Natural killer cell (primary cell): ENCODE data around the gene YAE1. TPM values are rescaled to one million over a fixed set of nuclear protein-coding genes. Genes with fewer than 3 reads are reported as not detected.
A peak's percentile ranks its signal among the peaks of the same experiment; 100 is the strongest.

ENCODE experiments used
- ATAC-seq, 3 donors: fragments of 150-1000 bp in 2 of 3; fragments of 200-7000 bp in 1 of 3; cut with Tn5 transposase; 1 replicate in 1 of 3; 2 replicates in 2 of 3; pipeline ENCODE4 v1.10.0; 2021; ENCODE audit warnings: mild to moderate bottlenecking in 2 of 3, moderate library complexity in 2 of 3
- DNase-seq, 2 donors: peaks; one replicate each; pipeline versions ENCODE4 v3.0.0 to v3.0.0-alpha.2; 2013 to 2021; ENCODE audit warnings: mixed read lengths in 1 of 2
- H3K27ac ChIP-seq: one replicate; pipeline ENCODE4 v1.5.1; 2013; ENCODE audit warnings: mild to moderate bottlenecking, low read length
- H3K27me3 ChIP-seq: one replicate; pipeline ENCODE4 v1.6.1; 2013; ENCODE audit warnings: low read length; ENCODE audit not compliant: control insufficient read depth, insufficient read depth
- H3K36me3 ChIP-seq: one replicate; pipeline ENCODE4 v1.6.1; 2013; ENCODE audit warnings: low read length; ENCODE audit not compliant: control insufficient read depth, insufficient read depth
- H3K4me1 ChIP-seq: one replicate; pipeline ENCODE4 v1.6.1; 2013; ENCODE audit warnings: low read length; ENCODE audit not compliant: control insufficient read depth, insufficient read depth
- H3K4me3 ChIP-seq: one replicate; pipeline ENCODE4 v1.5.1; 2013; ENCODE audit warnings: low read length
- H3K9me3 ChIP-seq: one replicate; pipeline ENCODE4 v1.6.1; 2013; ENCODE audit warnings: low read length; ENCODE audit not compliant: control insufficient read depth, insufficient read depth
- H3K27ac Mint-ChIP-seq, 2 donors: one replicate each; pipeline ENCODE4 v1.8.0; 2022; ENCODE audit warnings: mild to moderate bottlenecking in 2 of 2, mixed read lengths in 2 of 2, moderate library complexity in 1 of 2
- H3K27me3 Mint-ChIP-seq, 2 donors: one replicate each; pipeline ENCODE4 v1.8.0; 2022; ENCODE audit warnings: low read depth in 2 of 2, mixed read lengths in 2 of 2
- H3K36me3 Mint-ChIP-seq: one replicate; pipeline ENCODE4 v1.8.0; 2022; ENCODE audit warnings: mixed read lengths
- H3K4me1 Mint-ChIP-seq, 2 donors: one replicate each; pipeline ENCODE4 v1.8.0; 2022; ENCODE audit warnings: mixed read lengths in 2 of 2
- H3K4me3 Mint-ChIP-seq: one replicate; pipeline ENCODE4 v1.8.0; 2022; ENCODE audit warnings: mild to moderate bottlenecking, moderate library complexity, mixed read lengths
- H3K9me3 Mint-ChIP-seq, 2 donors: one replicate each; pipeline ENCODE4 v1.8.0; 2022; ENCODE audit warnings: mixed read lengths in 2 of 2
- CTCF ChIP-seq: fragments of 200-600 bp; IDR thresholded peaks from one replicate; pipeline ENCODE4 v1.8.0; 2022; ENCODE audit warnings: antibody characterized with exemption
- whole genome bisulfite sequencing: methylation state at CpG from one replicate; pipeline ENCODE4 v1.1.7; 2013; ENCODE audit warnings: missing lambda C conversion rate; ENCODE audit not compliant: insufficient coverage; 5-methylcytosine and 5-hydroxymethylcytosine counted together
- intact Hi-C: fragments of 100-400 bp; cut with micrococcal nuclease; formaldehyde crosslinking; loops from one replicate; pipeline ENCODE4 v1.14.2; 2022
- total RNA-seq, 4 donors: library from RNA; stranded (reverse); fragments of 120-200 nt in 1 of 4; gene quantifications; one replicate each; pipeline versions ENCODE4 v1.2.3 to v1.2.4, GENCODE V29; 2013 to 2022

YAE1 gene
- total RNA-seq, 3 donors from 2014 or later (not counting 1 experiment from before 2014, with no cell fraction given), result 3.1 to 5.1 (median 3.4) TPM

GRCh38 chr7:39621784-39622411 is 55.7 kb downstream of the YAE1 start:
- H3K4me3 Mint-ChIP-seq, result peak overlapping the region; percentile 73
- H3K27ac ChIP-seq, result peak overlapping the region; percentile 13

More at GRCh38 chr7:39621784-39622411, 55.7 kb downstream of the YAE1 start:
- Mint-ChIP-seq H3K9me3 (no peaks in the 10 kb centered on the region), H3K27ac (peak overlapping the region; percentile 7 to 87), H3K27me3 (no peaks in the 10 kb centered on the region), H3K4me1 (peaks cover 36% of the 10 kb centered on the region in 2 donors), H3K36me3 (no peaks in the 10 kb centered on the region)
- no peaks in the 10 kb centered on the region for H3K9me3 ChIP-seq
- intact Hi-C loops, result loop anchor here (5.0 kb wide), 1 partner anchor 110 kb away; no protein-coding TSS in a partner anchor
- no peak for TF ChIP-seq CTCF
- no peak overlapping the region for H3K4me3 ChIP-seq
- 75% methylated on average over 1 of the region's 1 CpG for WGBS
- no peaks in the 10 kb centered on the region for H3K27me3 ChIP-seq
- peak in 1 of 2 donors; percentile 17 for DNase-seq
- no peak for ATAC-seq
- no peaks in the 10 kb centered on the region for H3K36me3 ChIP-seq
- peaks cover 18% of the 10 kb centered on the region for H3K4me1 ChIP-seq

Other genes with a start within 250 kb of the YAE1 start
- gene RALA, start 57.2 kb downstream of the YAE1 start, total RNA-seq, result 10 to 100 TPM; 10.2 to 22.0 (median 16.8) TPM